Heart left ventricle (tissue), 13 donors: ENCODE measurements around the gene NECAP2.

Experiments used
- CTCF ChIP-seq, 12 donors: fragments of 200-600 bp; sonication (generic) in 4 of 12; IDR thresholded peaks; one replicate each; pipeline versions ENCODE4 v1.5.0 to v1.8.0; 2018 to 2022; ENCODE audit warnings: antibody characterized with exemption in 12 of 12, mild to moderate bottlenecking in 5 of 12
- POLR2A ChIP-seq, 2 donors: fragments of 450-650 bp; IDR thresholded peaks; one replicate each; pipeline ENCODE4 v1.6.1; 2017; ENCODE audit warnings: antibody characterized with exemption in 2 of 2, mild to moderate bottlenecking in 2 of 2, moderate library complexity in 2 of 2
- donor health status: ischemic (EF 13 %, LVEDD 7.1; RV severe dilation, severe dysfunction).
- donor health status: DM: no; HTN: yes; CAD: no.
- donor health status: DM: no; HTN: no; CAD: no.
- donor health status: ischemic (EF 25% LVEDD 6.9; RV normal size, moderate dysfunction).
- donor health status: ischemic (EF 25% LVEDD 5.7; RV mildly dilated, moderate dysfunction).
- donor health status: ischemic (EF 35%, LVEDD 5.7; RV mildly dilated, moderate dysfunction).
- donor health status: nonischemic (EF 11% LVEDD 7.7; RV severe dilation, severe dysfunction).
- donor health status: DM: yes; HTN: yes; CAD: no.
- donor health status: PGD.
- donor health status: ischemic (EF 29% LVEDD 5.4; RV normal size, mild dysfunction).
- donor health status: nonischemic (EF 23%, LVEDD 6.1; RV moderate dilation, normal function).

GRCh38 chr1:16406868-16407267, 33.7 kb upstream of the NECAP2 start:
- TF ChIP-seq CTCF (IDR thresholded peaks at IDR 0.05) (no peak), POLR2A (IDR thresholded peaks at IDR 0.05) (no peak)
